K562 (cell line): ENCODE results near the gene WRAP53. TPM values are rescaled to one million over a fixed set of nuclear protein-coding genes. Genes with fewer than 3 reads are reported as not detected.

ENCODE experiments used
- CREM ChIP-seq: IDR thresholded peaks from 2 replicates; pipeline ENCODE4 v1.6.1; 2014; ENCODE audit warnings: antibody characterized with exemption, low read depth
- CUX1 ChIP-seq: fragments of 200-800 bp; sonication (Bioruptor generic); IDR thresholded peaks from 2 replicates; pipeline ENCODE4 v1.6.1; 2016; ENCODE audit warnings: missing genetic modification characterization, missing compliant biosample characterization
- HNRNPK ChIP-seq: fragments of 200-400 bp; formaldehyde crosslinking; IDR thresholded peaks from one replicate; pipeline ENCODE4 v1.6.1; 2018; ENCODE audit warnings: mild to moderate bottlenecking, low read depth, low read length; ENCODE audit not compliant: poor library complexity, severe bottlenecking
- PBX2 ChIP-seq, 2 experiments: IDR thresholded peaks in 1 of 2; conservative IDR thresholded peaks in 1 of 2; 2 replicates each; pipeline ENCODE4 v1.6.1; 2016; ENCODE audit warnings: low read depth in 2 of 2, mild to moderate bottlenecking in 1 of 2, missing compliant biosample characterization in 1 of 2, missing genetic modification characterization in 1 of 2, moderate library complexity in 1 of 2
- POLR2B ChIP-seq: fragments of 450-650 bp; IDR thresholded peaks from 2 replicates; pipeline ENCODE4 v1.6.1; 2018; ENCODE audit warnings: low read depth; ENCODE audit not compliant: partially characterized antibody
- PTBP1 ChIP-seq: fragments of 200-400 bp; formaldehyde crosslinking; IDR thresholded peaks from 2 replicates; pipeline ENCODE4 v1.6.1; 2017; ENCODE audit warnings: low read depth, low read length
- TSHZ1 ChIP-seq: fragments of 250-450 bp; sonication (Bioruptor Pico); IDR thresholded peaks from 2 replicates; pipeline ENCODE4 v1.4.0; 2020; ENCODE audit warnings: mild to moderate bottlenecking, moderate library complexity
- ZNF518B ChIP-seq: fragments of 250-450 bp; sonication (Bioruptor Pico); IDR thresholded peaks from 2 replicates; pipeline ENCODE4 v1.5.0; 2021; ENCODE audit warnings: mild to moderate bottlenecking, moderate library complexity
- polyA plus RNA-seq, 8 experiments: library from polyadenylated mRNA; depleted of rRNA in 4 of 8; stranded (reverse) in 5 of 8; unstranded in 3 of 8; fragments of >200 nt; fragmentation: Nextera tagmentation in 2 of 8; fragmentation: Illumina TruSeq in 1 of 8; extraction: Ambion mirVana in 2 of 8; extraction: Trizol in 1 of 8; gene quantifications; 2 replicates each; pipeline versions ENCODE4 v1.2.1 to v1.2.3, GENCODE V29; 2011 to 2014; ENCODE audit warnings: inconsistent platforms in 1 of 8, missing spikeins in 1 of 8
- total RNA-seq, 7 experiments: library from RNA; depleted of rRNA in 6 of 7; stranded (reverse); fragments of >200 nt in 6 of 7; fragmentation: Illumina TruSeq in 2 of 7; extraction: Trizol in 2 of 7; gene quantifications; 2 replicates each; pipeline versions ENCODE4 v1.2.1 to v1.2.3, GENCODE V29; 2011 to 2021; ENCODE audit warnings: low replicate concordance in 1 of 7

Gene WRAP53
- total and polyA plus RNA-seq, 9 of the 15 experiments (the other 6 are each of a cell fraction or from before 2014, with no cell fraction given) = 0.72 to 18.2 (median 13.4) TPM

- no peak for TF ChIP-seq HNRNPK
- TF ChIP-seq POLR2B = no peak
- no peak for TF ChIP-seq TSHZ1 (CRISPR knock-in tag)
- no peak for TF ChIP-seq PBX2 (CRISPR knock-in tag; IDR thresholded peaks at IDR 0.05; ENCODE audit: low read depth)
- 0 out of 2 replicates have a peak, but pooled peaks have one; percentile 13 for TF ChIP-seq PBX2 (tag; conservative IDR thresholded peaks at IDR 0.05; ENCODE audit: low read depth)
- no peak for TF ChIP-seq ZNF518B (CRISPR knock-in tag)
- peak; percentile 72; the same call in 1 of the 2 replicates for TF ChIP-seq CREM
- no peak for TF ChIP-seq CUX1 (CRISPR knock-in tag)
- TF ChIP-seq PTBP1 = no peak
Measured at GRCh38 chr17:7687908-7688807, at the start of gene WRAP53 (continued).
